HG03108 (cell line): ENCODE data around the gene ZNF862.
A peak's percentile ranks its signal among the peaks of the same experiment; 100 is the strongest.

Experiments
- ATAC-seq: cut with Tn5 transposase; IDR thresholded peaks from one replicate; pipeline ENCODE4 v1.9.1; 2021; ENCODE audit warnings: moderate library complexity; ENCODE audit not compliant: unreplicated experiment

ZNF862 gene

DNA sequence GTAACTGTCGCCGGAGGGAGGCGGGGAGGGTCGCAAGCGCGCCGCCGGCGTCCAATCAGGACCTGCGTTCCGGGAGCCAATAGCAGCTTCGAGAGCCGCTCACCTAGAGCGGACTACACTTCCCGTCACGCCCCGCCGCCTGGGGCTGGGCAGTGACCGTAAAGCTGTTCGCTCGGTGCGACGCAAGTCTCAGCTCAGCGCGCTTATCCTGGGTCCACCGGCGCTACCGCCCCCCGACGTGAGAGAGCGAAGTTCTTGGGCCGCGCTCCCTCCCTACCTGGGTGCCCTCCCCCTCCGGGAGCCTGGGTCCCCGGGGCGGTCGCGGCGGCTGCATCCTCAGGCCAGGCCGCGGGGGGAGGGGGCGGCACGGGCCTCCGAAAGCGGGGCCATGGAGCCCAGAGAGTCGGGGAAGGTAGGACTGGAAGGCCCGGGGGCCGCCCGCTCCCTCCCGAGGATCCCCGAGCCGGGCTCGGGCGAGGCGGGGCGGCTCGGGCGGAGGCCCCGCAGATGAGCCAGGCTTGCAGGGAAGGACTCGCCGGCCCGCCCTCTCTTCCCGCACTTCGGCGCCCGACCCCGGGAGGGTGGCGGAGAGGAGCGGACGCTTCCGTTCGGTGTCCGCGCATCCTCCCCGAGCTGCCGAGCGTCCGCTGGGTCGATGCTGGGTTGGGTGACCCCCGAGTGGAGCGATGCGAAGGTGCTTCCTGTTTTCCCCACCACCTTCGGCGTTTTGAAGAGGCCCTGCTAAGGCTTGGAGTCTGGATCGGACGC is at the start of gene ZNF862:
TSS of gene ZNF862 (plus strand) at position 152 of the 768 bp plus-strand sequence. CDS start at position 389, 237 bp downstream.
- ATAC-seq = peak; percentile 98

DNA sequence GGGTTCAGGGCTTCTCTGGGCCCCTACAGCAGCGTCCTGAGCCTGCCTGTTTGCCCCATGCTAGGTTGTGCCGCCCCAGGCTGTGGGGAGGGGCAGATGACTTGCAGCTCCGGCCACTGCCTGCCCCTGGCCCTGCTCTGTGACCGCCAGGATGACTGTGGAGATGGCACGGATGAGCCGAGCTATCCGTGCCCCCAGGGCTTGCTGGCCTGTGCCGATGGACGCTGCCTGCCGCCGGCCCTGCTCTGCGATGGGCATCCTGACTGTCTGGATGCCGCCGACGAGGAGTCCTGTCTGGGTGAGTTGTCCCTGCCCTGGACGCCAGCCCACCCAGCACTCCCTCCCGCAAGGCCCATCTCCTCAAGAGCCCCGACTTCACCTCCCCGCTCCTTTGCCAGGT is 49.1 kb upstream of the ZNF862 start:
- ATAC-seq = no peak

DNA sequence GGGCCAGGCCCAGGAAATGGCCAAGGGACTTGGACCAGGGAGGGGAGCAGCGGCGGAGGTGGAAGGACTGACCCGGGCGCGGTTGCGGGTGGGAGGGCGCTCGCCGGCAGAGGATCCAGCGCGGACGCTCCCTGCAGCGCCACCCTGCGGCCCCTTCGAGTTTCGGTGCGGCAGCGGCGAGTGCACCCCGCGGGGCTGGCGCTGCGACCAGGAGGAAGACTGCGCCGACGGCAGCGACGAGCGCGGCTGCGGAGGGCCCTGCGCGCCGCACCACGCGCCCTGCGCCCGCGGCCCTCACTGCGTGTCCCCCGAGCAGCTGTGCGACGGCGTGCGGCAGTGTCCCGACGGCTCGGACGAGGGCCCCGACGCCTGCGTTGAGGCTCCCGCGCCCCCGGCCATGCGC is 48.0 kb upstream of the ZNF862 start:
- no peak for ATAC-seq

DNA sequence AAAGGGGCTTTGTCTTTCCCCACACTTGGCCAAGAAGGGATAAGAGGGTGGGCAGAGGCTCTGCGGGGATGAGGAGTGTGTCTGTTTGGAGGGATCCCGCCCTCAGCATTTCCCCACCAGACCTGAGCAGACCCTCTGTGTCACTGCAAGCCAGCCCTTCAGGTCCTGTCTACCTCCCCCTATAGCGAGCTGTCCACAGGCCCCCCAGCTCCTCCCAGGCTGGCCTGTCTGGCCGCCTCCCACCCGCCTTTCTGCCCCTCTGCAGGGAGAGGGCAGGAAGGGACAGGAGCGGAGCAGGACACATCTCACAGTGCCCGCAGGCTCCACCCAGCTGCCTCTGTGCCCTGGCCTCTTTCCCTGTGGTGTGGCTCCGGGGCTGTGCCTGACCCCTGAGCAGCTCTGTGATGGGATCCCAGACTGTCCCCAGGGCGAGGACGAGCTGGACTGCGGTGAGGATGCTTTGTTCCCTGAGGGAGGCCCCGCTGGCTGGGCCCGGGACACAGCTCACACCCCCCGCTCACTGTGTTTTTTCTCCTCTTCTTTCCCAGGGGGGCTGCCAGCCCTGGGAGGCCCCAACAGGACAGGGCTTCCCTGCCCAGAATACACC is 47.3 kb upstream of the ZNF862 start:
- ATAC-seq = no peak

DNA sequence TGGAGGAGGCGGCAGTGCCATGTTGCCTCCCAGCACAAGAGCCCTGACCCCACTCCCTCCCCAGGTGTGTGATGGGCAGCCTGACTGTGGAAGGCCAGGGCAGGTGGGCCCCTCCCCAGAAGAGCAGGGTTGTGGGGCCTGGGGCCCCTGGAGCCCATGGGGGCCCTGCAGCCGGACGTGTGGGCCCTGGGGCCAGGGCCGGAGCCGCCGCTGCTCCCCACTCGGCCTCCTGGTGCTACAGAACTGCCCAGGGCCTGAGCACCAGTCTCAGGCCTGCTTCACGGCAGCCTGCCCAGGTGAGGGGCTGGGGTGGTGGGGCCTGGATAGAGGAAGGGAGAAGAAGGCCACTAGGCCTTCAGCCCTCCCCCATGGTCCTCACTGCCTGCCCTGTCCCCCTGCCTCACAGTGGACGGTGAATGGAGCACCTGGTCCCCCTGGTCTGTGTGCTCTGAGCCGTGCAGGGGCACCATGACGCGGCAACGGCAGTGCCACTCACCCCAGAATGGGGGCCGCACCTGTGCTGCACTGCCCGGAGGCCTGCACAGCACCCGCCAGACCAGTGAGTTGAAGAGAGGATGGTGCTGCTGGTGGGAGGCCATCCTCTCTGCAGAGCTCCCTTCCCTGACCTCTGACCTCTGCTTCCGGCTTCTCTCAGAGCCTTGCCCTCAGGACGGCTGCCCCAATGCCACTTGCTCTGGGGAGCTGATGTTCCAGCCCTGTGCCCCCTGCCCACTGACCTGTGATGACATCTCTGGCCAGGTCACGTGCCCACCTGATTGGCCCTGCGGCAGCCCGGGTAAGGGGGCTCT is 46.6 kb upstream of the ZNF862 start:
- ATAC-seq = no peak

DNA sequence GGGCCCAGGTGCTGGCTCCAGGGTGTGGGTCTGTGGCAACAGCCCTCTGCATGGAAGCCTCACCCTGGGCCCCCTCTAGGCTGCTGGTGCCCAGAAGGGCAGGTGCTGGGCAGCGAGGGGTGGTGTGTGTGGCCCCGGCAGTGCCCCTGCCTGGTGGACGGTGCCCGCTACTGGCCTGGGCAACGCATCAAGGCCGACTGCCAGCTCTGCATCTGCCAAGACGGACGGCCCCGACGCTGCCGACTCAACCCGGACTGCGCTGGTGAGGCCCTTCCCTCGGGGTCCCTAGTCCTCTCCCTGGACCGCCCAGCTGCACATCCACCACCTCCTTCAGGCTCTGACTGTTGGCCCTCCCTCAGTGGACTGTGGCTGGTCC is 46.0 kb upstream of the ZNF862 start:
- no peak for ATAC-seq

DNA sequence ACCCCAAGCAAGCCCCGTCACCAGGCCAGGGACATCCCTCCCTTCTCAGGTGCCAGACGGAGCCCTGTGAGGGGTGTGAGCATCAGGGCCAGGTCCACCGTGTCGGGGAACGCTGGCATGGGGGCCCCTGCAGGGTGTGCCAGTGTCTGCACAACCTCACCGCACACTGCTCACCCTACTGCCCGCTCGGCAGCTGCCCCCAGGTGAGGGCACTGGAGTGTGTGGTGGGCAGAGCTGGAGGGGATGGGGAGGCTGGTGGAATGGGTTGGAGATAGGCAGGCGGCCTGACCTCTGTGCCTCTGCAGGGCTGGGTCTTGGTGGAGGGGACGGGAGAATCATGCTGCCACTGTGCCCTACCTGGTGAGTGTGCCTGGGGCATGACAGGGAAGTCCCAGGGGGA is 44.9 kb upstream of the ZNF862 start:
- no peak for ATAC-seq

DNA sequence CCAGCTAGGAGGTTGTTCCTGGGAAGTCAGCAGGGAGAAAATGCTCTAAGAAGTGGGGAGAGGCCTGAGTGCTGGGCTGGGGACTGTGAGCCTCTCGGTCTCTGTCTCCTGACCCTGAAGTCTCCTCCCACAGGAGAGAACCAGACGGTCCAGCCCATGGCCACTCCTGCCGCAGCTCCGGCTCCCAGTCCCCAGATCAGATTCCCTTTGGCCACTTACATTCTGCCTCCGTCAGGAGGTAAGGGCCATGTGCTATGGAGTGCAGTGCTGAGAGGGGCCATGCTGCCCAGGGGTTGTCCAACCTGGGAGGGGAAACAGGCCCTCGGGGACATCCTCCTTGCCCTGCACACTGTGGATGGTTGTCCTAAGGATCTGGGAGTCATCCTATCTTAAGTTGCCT is 43.5 kb upstream of the ZNF862 start:
- ATAC-seq = no peak

DNA sequence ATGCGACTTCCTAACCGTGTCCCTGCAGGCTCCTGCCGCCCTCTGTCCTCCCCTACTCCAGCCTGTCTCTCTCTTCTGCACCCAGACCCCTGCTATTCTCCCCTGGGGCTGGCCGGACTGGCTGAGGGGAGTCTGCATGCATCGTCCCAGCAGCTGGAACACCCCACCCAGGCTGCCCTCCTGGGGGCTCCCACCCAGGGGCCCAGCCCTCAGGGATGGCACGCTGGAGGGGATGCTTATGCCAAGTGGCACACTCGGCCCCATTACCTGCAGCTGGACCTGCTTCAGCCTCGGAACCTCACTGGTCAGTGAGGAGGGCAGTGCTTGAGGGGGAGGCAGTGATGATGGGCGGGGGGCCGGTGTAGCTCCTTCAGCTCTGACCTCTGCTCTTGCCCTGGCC is 43.0 kb upstream of the ZNF862 start:
- ATAC-seq = no peak

DNA sequence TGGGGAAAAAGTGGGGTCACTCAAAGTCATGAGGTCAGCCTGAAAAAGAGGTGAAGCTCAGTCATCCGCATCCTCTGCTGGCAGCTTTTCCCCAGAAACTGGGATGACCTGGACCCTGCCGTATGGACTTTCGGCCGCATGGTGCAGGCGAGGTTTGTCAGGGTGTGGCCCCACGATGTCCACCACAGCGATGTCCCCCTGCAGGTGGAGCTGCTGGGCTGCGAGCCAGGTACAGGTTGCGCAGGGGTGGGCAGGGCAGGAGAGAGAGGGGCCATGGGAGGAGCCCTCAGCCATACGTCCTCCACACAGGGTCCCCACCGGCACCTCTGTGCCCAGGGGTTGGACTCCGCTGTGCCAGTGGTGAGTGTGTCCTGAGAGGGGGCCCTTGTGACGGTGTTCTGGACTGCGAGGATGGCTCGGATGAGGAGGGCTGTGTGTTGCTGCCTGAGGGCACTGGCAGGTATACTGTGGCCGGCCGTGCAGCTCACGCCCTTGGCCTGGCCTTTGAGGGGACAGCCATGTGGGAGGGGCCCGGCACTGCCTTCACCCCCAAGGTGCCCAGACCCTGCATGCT is 41.8 kb upstream of the ZNF862 start:
- no peak for ATAC-seq

DNA sequence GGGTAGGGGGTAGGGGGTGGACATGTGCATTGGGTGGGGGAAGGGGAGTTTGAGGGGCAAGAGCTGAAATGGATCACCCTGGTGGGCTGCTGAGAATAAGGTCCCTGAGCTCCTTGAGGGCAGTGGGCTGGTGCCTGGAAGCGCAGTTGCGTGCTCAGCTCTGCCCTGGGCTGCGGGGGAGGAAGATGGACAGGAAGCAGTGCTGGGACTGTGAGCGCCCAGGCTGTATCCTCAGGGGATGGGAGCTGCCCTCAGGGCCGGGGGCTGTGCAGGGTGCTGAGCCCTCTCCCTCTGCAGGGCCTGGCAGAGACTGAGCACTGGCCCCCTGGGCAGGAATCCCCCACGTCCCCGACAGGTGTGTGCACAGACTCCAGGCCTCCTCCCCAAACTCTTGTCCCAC is 40.4 kb upstream of the ZNF862 start:
- no peak for ATAC-seq

DNA sequence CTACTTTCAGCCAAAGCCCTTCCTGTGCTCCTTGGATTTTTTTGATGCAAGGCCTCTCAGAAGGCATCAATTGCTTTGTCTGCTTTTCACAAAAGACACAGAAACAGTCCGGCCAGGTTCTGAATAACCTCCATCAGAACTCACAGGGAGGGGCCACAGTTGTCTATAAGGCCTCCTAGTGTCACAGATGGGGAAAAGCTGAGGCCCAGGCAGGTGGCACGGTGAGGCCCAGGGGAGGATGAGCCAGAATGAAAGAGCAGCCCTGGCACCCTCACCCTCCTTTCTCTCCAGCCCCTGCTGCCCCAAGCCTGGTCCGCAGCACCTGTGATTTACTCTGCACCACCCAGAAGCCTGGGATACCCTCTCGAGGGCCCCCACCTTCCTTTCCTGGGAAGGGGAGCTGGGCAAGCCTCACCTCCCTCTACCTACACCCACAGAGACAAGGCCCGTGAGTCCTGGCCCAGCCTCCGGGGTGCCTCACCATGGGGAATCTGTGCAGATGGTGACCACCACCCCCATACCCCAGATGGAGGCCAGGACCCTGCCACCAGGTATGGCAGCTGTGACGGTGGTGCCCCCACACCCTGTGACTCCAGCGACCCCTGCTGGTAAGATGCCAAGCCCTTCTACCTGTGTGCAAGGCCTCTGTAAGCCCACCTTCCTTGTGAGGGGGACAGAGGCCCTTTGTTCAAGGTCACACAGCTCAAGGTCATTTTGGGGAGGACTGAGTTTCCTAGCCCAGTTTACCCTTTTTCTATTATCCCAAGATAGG is 38.6 kb upstream of the ZNF862 start:
- no peak for ATAC-seq

DNA sequence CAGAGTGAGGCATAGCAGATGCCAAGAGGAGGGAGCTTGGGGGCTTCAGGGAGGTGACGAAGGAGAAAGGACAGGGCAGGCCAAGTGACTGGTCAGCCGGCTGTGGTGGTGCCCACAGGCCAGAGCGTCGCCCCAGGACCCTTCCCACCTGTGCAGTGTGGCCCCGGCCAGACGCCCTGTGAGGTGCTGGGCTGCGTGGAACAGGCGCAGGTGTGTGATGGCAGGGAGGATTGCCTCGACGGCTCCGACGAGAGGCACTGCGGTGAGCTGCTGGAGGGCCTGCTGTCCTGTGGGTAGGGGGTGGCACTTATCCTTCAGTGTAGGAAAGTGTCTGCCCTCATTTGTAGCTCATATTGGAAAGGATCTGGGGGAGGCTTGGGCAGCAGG is 38.0 kb upstream of the ZNF862 start:
- ATAC-seq = no peak

DNA sequence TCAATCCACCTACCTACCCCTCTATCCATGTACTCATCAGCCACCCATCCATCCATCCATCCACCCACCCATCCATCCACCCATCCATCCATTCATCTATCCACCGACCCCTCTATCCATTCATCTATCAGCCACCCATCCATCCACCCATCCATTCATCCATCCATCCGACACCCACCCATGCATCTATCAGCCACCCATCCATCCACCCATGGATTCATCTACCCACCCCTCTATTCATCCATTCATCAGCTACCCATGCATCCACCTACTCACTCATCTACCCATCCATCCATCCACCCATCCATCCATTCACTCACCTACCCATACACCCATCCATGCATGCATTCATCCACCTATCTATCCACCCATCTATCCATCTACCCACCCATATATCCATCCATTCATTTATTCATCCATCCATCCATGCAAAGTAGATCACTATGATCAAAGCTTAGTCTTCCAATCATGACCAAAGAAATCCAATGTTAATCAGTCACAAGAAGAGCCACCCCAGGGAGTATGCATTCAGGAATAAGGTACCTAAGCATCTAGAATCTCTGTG is 37.1 kb upstream of the ZNF862 start:
- no peak for ATAC-seq

DNA sequence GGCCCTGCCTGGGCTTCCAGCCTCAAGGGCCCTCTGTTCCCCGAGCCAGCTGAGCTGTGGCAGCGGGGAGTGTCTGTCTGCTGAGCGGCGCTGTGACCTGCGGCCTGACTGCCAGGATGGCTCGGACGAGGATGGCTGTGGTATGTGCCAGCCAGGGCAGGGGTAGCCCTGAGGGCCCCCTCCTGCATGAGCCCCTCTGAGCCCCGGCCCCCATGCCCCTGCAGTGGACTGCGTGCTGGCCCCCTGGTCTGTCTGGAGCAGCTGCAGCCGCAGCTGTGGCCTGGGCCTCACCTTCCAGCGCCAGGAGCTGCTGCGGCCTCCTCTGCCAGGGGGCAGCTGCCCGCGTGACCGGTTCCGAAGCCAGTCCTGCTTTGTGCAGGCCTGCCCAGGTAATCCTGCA is 36.4 kb upstream of the ZNF862 start:
- ATAC-seq = no peak

DNA sequence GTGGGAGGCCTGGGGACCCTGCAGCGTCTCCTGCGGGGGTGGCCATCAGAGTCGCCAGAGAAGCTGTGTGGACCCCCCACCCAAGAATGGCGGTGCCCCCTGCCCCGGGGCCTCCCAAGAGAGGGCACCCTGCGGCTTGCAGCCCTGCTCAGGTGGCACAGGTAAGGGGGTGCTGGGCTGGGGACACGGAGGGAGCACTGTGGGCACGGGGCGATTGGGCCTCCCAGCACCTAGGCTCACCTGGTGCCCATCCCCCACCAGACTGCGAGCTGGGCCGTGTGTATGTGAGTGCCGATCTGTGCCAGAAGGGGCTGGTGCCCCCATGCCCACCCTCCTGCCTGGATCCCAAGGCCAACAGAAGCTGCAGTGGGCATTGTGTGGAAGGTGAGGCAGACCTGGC is 35.2 kb upstream of the ZNF862 start:
- ATAC-seq = no peak

DNA sequence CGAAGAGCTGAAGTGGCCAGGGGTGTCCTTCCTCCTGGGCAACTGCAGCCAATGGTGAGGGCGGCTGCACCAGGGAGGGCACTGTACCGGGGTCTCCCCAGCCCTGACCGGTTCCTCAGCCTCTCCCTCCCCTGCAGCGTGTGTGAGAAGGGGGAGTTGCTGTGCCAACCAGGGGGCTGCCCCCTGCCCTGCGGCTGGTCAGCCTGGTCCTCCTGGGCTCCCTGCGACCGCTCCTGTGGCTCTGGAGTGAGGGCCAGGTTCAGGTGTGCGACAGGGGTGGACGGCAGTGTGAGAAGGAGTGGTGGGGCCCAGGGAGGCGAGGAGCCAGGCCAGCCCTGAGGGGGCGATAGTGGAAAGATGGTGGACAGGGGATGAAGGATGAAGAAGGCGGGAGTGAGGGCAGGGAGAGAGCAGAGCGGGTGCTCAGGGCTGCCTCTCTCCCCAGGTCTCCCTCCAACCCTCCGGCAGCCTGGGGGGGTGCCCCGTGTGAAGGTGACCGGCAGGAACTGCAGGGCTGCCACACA is 34.6 kb upstream of the ZNF862 start:
- ATAC-seq = no peak

DNA sequence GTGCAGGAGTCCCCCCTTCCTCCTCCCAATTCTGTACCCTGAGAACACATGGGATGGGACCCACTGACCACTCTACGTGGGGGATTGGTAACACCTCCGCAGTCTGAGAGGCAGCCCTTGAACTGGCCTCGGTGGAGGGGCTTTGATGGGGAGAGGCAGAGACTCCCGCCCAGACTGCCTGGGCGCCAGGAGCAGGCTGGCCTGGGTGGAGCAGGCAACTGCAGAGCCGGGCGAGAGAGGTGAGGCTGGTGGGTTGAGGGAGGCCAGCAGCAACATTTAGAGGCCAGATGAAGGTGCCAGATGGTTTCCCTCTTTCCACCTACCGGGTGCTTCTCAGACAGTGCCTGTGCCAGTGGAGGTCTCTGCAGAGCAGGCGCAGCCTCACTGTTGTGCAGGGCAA is 34.1 kb upstream of the ZNF862 start:
- no peak for ATAC-seq

DNA sequence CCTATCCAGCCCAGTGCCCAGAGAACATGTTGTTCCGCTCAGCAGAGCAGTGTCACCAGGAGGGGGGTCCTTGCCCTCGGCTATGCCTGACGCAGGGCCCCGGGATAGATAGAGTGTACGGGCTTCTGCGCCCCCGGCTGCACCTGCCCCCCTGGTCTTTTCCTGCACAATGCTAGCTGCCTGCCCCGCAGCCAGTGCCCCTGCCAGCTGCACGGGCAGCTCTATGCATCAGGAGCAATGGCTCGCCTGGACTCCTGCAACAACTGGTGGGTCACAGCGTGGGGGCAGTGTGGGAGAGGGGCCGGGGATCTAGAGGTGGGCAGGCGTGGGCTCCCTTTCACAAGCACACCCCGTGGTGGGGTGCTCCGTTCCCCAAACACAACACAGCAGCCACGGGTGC is 31.4 kb upstream of the ZNF862 start:
- ATAC-seq = no peak

DNA sequence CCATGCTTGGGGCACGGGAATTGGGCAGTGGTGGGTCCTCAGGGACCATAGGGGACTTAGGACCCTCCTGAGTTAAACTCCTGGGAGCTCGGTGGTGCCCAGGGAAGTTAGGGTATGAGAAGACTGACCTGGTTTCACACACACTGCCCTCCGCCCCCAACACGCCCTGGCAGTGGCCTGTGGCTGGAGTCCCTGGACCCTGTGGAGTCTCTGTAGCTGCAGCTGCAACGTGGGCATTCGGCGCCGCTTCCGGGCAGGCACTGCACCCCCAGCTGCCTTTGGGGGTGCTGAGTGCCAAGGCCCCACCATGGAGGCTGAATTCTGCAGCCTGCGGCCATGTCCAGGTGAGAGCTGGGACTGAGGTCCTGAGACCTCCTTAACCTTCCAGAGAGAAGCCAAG is 29.9 kb upstream of the ZNF862 start:
- no peak for ATAC-seq
